DOHH2 (cell line): ENCODE data around the gene ZNF577.

Experiments used
- H3F3A ChIP-seq: fragments of 200-600 bp; sonication (generic), shearing (Covaris generic); 2 replicates; pipeline ENCODE4 v1.6.0; 2016; ENCODE audit warnings: antibody characterized with exemption, mild to moderate bottlenecking; ENCODE audit not compliant: control insufficient read depth, insufficient read depth
- H3K27ac ChIP-seq: fragments of 200-600 bp; sonication (generic); 2 replicates; pipeline ENCODE4 v1.5.1; 2014; ENCODE audit warnings: low read depth, mild to moderate bottlenecking, low read length, moderate library complexity
- H3K27me3 ChIP-seq: fragments of 200-600 bp; sonication (generic); 2 replicates; pipeline ENCODE4 v1.6.1; 2014; ENCODE audit warnings: mild to moderate bottlenecking, low read length, mixed read lengths; ENCODE audit not compliant: control insufficient read depth
- H3K36me3 ChIP-seq: fragments of 200-600 bp; sonication (generic); 2 replicates; pipeline ENCODE4 v1.6.1; 2014; ENCODE audit warnings: mild to moderate bottlenecking, low read length, moderate library complexity, mixed read lengths; ENCODE audit not compliant: control insufficient read depth
- H3K4me1 ChIP-seq: fragments of 200-600 bp; sonication (generic); 2 replicates; pipeline ENCODE4 v1.6.1; 2014; ENCODE audit warnings: mild to moderate bottlenecking, low read length, mixed read lengths; ENCODE audit not compliant: control insufficient read depth
- H3K4me2 ChIP-seq: fragments of 200-600 bp; sonication (generic); 2 replicates; pipeline ENCODE4 v1.6.0; 2014; ENCODE audit warnings: mild to moderate bottlenecking, low read length, moderate library complexity
- H3K4me3 ChIP-seq: fragments of 200-600 bp; sonication (generic); 2 replicates; pipeline ENCODE4 v1.5.1; 2014; ENCODE audit warnings: mild to moderate bottlenecking, low read length, mixed read lengths
- H3K79me2 ChIP-seq: fragments of 200-600 bp; sonication (generic); 2 replicates; pipeline ENCODE4 v1.6.1; 2014; ENCODE audit warnings: mild to moderate bottlenecking, low read length, mixed read lengths; ENCODE audit not compliant: control insufficient read depth
- H3K9me2 ChIP-seq: fragments of 200-600 bp; sonication (generic); replicated peaks from 2 replicates; pipeline ENCODE4 v1.6.1; 2014; ENCODE audit warnings: mild to moderate bottlenecking, low read length, mixed read lengths; ENCODE audit not compliant: control insufficient read depth
- H3K9me3 ChIP-seq: fragments of 200-600 bp; sonication (generic); 2 replicates; pipeline ENCODE4 v1.6.1; 2014; ENCODE audit warnings: antibody characterized with exemption, low read length, mixed read lengths; ENCODE audit not compliant: control insufficient read depth, insufficient read depth
- H4K20me1 ChIP-seq: fragments of 200-600 bp; sonication (generic); 2 replicates; pipeline ENCODE4 v1.6.0; 2014; ENCODE audit warnings: low read depth, mild to moderate bottlenecking, antibody characterized with exemption, low read length, moderate library complexity; ENCODE audit not compliant: control insufficient read depth, insufficient read depth
- CTCF ChIP-seq: fragments of 200-600 bp; sonication (generic); IDR thresholded peaks from one replicate; pipeline ENCODE4 v1.5.1; 2014; ENCODE audit warnings: antibody characterized with exemption, mild to moderate bottlenecking, low read depth, low read length; ENCODE audit not compliant: poor library complexity, severe bottlenecking
- EZH2phosphoT487 ChIP-seq: fragments of 200-600 bp; sonication (generic); IDR thresholded peaks from 2 replicates; pipeline ENCODE4 v1.6.1; 2017; ENCODE audit warnings: borderline replicate concordance, mild to moderate bottlenecking, antibody characterized with exemption, low read length, moderate library complexity, mixed read lengths

ZNF577 gene

GRCh38 chr19:51884713-51885112 is 3.0 kb downstream of the ZNF577 start:
- Histone ChIP-seq H4K20me1 (no peaks in the 10 kb centered on the region), H3K27me3 (no peaks in the 10 kb centered on the region), H3K4me3 (no peak overlapping the region), H3K9me3 (peaks cover 20% of the 10 kb centered on the region; the same call in 1 of the 2 replicates), H3K9me2 (no peaks in the 10 kb centered on the region), H3K79me2 (no peaks in the 10 kb centered on the region), H3K4me2 (no peak overlapping the region), H3K36me3 (no peaks in the 10 kb centered on the region), H3F3A (no peaks in the 10 kb centered on the region), H3K27ac (no peak overlapping the region), H3K4me1 (no peaks in the 10 kb centered on the region)
- no peak for TF ChIP-seq EZH2phosphoT487
- TF ChIP-seq CTCF, result no peak

GRCh38 chr19:51882518-51882917 is 5.2 kb downstream of the ZNF577 start:
- no peak for TF ChIP-seq CTCF
- no peak for TF ChIP-seq EZH2phosphoT487
- no peaks in the 10 kb centered on the region for H3K36me3 ChIP-seq
- H3F3A ChIP-seq, result no peaks in the 10 kb centered on the region
- no peaks in the 10 kb centered on the region for H3K4me1 ChIP-seq
- H3K4me2 ChIP-seq, result no peak overlapping the region
- H4K20me1 ChIP-seq, result no peaks in the 10 kb centered on the region
- no peaks in the 10 kb centered on the region for H3K9me2 ChIP-seq
- no peaks in the 10 kb centered on the region for H3K27me3 ChIP-seq
- H3K79me2 ChIP-seq, result no peaks in the 10 kb centered on the region
- H3K4me3 ChIP-seq, result no peak overlapping the region
- H3K27ac ChIP-seq, result no peak overlapping the region
- peaks cover 10% of the 10 kb centered on the region; the same call in 1 of the 2 replicates for H3K9me3 ChIP-seq

GRCh38 chr19:51873097-51873496 is 14.7 kb downstream of the ZNF577 start:
- no peak for TF ChIP-seq EZH2phosphoT487
- no peak for TF ChIP-seq CTCF
- H3K9me3 ChIP-seq, result peaks cover 23% of the 10 kb centered on the region; the same call in 1 of the 2 replicates
- no peaks in the 10 kb centered on the region for H3K36me3 ChIP-seq
- H3K27ac ChIP-seq, result no peak overlapping the region
- no peaks in the 10 kb centered on the region for H3K4me1 ChIP-seq
- H4K20me1 ChIP-seq, result no peaks in the 10 kb centered on the region
- no peak overlapping the region for H3K4me2 ChIP-seq
- H3F3A ChIP-seq, result no peaks in the 10 kb centered on the region
- H3K9me2 ChIP-seq, result no peaks in the 10 kb centered on the region
- H3K4me3 ChIP-seq, result no peak overlapping the region
- no peaks in the 10 kb centered on the region for H3K27me3 ChIP-seq
- no peaks in the 10 kb centered on the region for H3K79me2 ChIP-seq
